K562 (cell line): Measurements from ENCODE around the gene CPM. TPM values are rescaled to one million over a fixed set of nuclear protein-coding genes. Genes with fewer than 3 reads are reported as not detected.

Experiments used
- ATAC-seq: fragments of 200-7000 bp; cut with Tn5 transposase; 3 replicates; pipeline ENCODE4 v1.9.1; 2020; ENCODE audit warnings: moderate library complexity
- BruUV-seq: library from RNA; stranded (reverse); fragments of 400-500 nt; replicated peaks from 2 replicates; lab custom pipeline; 2021; lab: Mats Ljungman, UMichigan
- CTCF ChIA-PET: fragments of 300-600 bp; formaldehyde crosslinking; extraction: SDS; loops from one replicate; lab custom pipeline; 2021; ENCODE audit warnings: low intra/inter-chr PET ratio; lab: Yijun Ruan, JAX
- POLR2A ChIA-PET: fragments of 300-600, 350-650 bp; sonication (Branson Sonifier 250); formaldehyde crosslinking; extraction: SDS; loops from one replicate; lab custom pipeline; 2021; ENCODE audit warnings: antibody characterized with exemption, inconsistent platforms; lab: Yijun Ruan, JAX
- DNase-seq, 4 experiments: peaks; one replicate each; pipeline versions ENCODE4 v3.0.0 to v3.0.0-alpha.2; 2011 to 2018; ENCODE audit warnings: low spot score in 3 of 4, mixed read lengths in 3 of 4; ENCODE audit errors: extremely low read depth in 1 of 4
- FAIRE-seq: peaks from 2 replicates; lab custom pipeline; 2011; peaks lifted over from hg19 to GRCh38; lab: Jason Lieb, UNC
- H2AFZ ChIP-seq: 2 replicates; pipeline ENCODE4 v1.6.0; 2011; ENCODE audit warnings: low read depth, low read length, control low read depth, inconsistent platforms
- H3K27ac ChIP-seq: fragments of 200-600 bp; 3 replicates; pipeline ENCODE4 v1.8.0; 2011; ENCODE audit warnings: low read depth, mild to moderate bottlenecking, control low read depth, inconsistent platforms, low read length, moderate library complexity, mixed read lengths; ENCODE audit errors: extremely low read depth
- H3K27me3 ChIP-seq, 2 experiments: fragments of 300-600 bp in 1 of 2; 2 replicates in 1 of 2; 3 replicates in 1 of 2; pipeline versions ENCODE4 v1.6.0 to v1.8.0; 2011; ENCODE audit warnings: inconsistent platforms in 2 of 2, low read length in 2 of 2, mild to moderate bottlenecking in 1 of 2, mixed read lengths in 1 of 2, moderate library complexity in 1 of 2; ENCODE audit not compliant: control insufficient read depth in 2 of 2, insufficient read depth in 2 of 2
- H3K36me3 ChIP-seq: fragments of 300-600 bp; 3 replicates; pipeline ENCODE4 v1.8.0; 2011; ENCODE audit warnings: mild to moderate bottlenecking, low read length, inconsistent platforms; ENCODE audit not compliant: control insufficient read depth, insufficient read depth
- H3K4me1 ChIP-seq, 2 experiments: fragments of 200-600 bp in 1 of 2; replicated peaks in 1 of 2; 2 replicates in 1 of 2; 3 replicates in 1 of 2; pipeline versions ENCODE4 v1.5.1 to v1.8.0; 2011; ENCODE audit warnings: inconsistent platforms in 2 of 2, low read length in 2 of 2, mild to moderate bottlenecking in 1 of 2, mixed read lengths in 1 of 2, moderate library complexity in 1 of 2; ENCODE audit not compliant: control insufficient read depth in 2 of 2, insufficient read depth in 2 of 2
- H3K4me2 ChIP-seq: 2 replicates; pipeline ENCODE4 v1.6.1; 2011; ENCODE audit warnings: low read length, control low read depth, inconsistent platforms, mixed read lengths; ENCODE audit not compliant: insufficient read depth
- H3K4me3 ChIP-seq: fragments of 200-600 bp; sonication (generic), shearing (Covaris generic); 2 replicates; pipeline ENCODE4 v1.5.1; 2016; ENCODE audit warnings: control low read depth, inconsistent platforms
- H3K79me2 ChIP-seq: fragments of 200-600 bp; 3 replicates; pipeline ENCODE4 v1.8.0; 2011; ENCODE audit warnings: low read length, inconsistent platforms; ENCODE audit not compliant: control insufficient read depth, insufficient read depth
- H3K9ac ChIP-seq, 2 experiments: 2 replicates each; pipeline versions ENCODE4 v1.6.0 to v1.6.1; 2011; ENCODE audit warnings: low read depth in 2 of 2, low read length in 2 of 2, control low read depth in 1 of 2, inconsistent platforms in 1 of 2, mild to moderate bottlenecking in 1 of 2, mixed read lengths in 1 of 2; ENCODE audit not compliant: insufficient read depth in 1 of 2
- H3K9me1 ChIP-seq: one replicate; pipeline ENCODE4 v1.6.0; 2011; ENCODE audit warnings: inconsistent platforms, mild to moderate bottlenecking, low read length, moderate library complexity; ENCODE audit not compliant: control insufficient read depth, insufficient read depth
- H3K9me3 ChIP-seq: replicated peaks from 2 replicates; pipeline ENCODE4 v1.5.1; 2011; ENCODE audit warnings: low read depth, low read length, inconsistent platforms; ENCODE audit not compliant: control insufficient read depth, insufficient read depth
- H4K20me1 ChIP-seq: replicated peaks from 2 replicates; pipeline ENCODE4 v1.6.1; 2011; ENCODE audit warnings: low read length, inconsistent platforms, mixed read lengths; ENCODE audit not compliant: control insufficient read depth, insufficient read depth
- CXXC5 ChIP-seq: fragments of 250-450 bp; sonication (Bioruptor Pico); IDR thresholded peaks from 2 replicates; pipeline ENCODE4 v1.8.0; 2022; ENCODE audit warnings: inconsistent platforms, mild to moderate bottlenecking, moderate library complexity
- RBM14 ChIP-seq: fragments of 200-400 bp; formaldehyde crosslinking; IDR thresholded peaks from 2 replicates; pipeline ENCODE4 v1.6.1; 2018; ENCODE audit warnings: low read depth, mild to moderate bottlenecking, low read length, moderate library complexity, borderline replicate concordance; ENCODE audit not compliant: insufficient read depth
- TCF3 ChIP-seq: sonication (generic); formaldehyde crosslinking; IDR thresholded peaks from 2 replicates; pipeline ENCODE4 v1.4.0; 2020; ENCODE audit warnings: mild to moderate bottlenecking, missing genetic modification reagents
- TCF7L2 ChIP-seq: fragments of 150-350 bp; IDR thresholded peaks from 2 replicates; pipeline ENCODE4 v1.6.1; 2016; ENCODE audit warnings: low read depth, mild to moderate bottlenecking, low read length, moderate library complexity
- ZNF165 ChIP-seq: fragments of 250-450 bp; sonication (Bioruptor Pico); IDR thresholded peaks from 2 replicates; pipeline ENCODE4 v1.4.0; 2020; ENCODE audit warnings: borderline replicate concordance
- WGBS: fragments of 100-300 bp; shearing (Covaris generic); methylation state at CpG from one replicate; pipeline ENCODE4 v1.1.6; 2016; ENCODE audit warnings: low coverage, mixed read lengths; ENCODE audit not compliant: insufficient coverage; ENCODE audit errors: missing lambda C conversion rate; 5-methylcytosine and 5-hydroxymethylcytosine counted together
- in situ Hi-C: fragments of 300-500 bp; cut with MboI; formaldehyde crosslinking; loops from 4 replicates; pipeline ENCODE4 v1.15.0; 2018; ENCODE audit warnings: inconsistent platforms, mixed read lengths
- intact Hi-C: fragments of 100-400 bp; cut with micrococcal nuclease; formaldehyde crosslinking; loops from 2 replicates; pipeline ENCODE4 v1.14.2; 2022
- polyA plus RNA-seq, 8 experiments: library from polyadenylated mRNA; depleted of rRNA in 4 of 8; stranded (reverse) in 5 of 8; unstranded in 3 of 8; fragments of >200 nt; fragmentation: Nextera tagmentation in 2 of 8; fragmentation: Illumina TruSeq in 1 of 8; extraction: Ambion mirVana in 2 of 8; extraction: Trizol in 1 of 8; gene quantifications; 2 replicates each; pipeline versions ENCODE4 v1.2.1 to v1.2.3, GENCODE V29; 2011 to 2014; ENCODE audit warnings: inconsistent platforms in 1 of 8, missing spikeins in 1 of 8
- total RNA-seq, 7 experiments: library from RNA; depleted of rRNA in 6 of 7; stranded (reverse); fragments of >200 nt in 6 of 7; fragmentation: Illumina TruSeq in 2 of 7; extraction: Trizol in 2 of 7; gene quantifications; 2 replicates each; pipeline versions ENCODE4 v1.2.1 to v1.2.3, GENCODE V29; 2011 to 2021; ENCODE audit warnings: low replicate concordance in 1 of 7
- TF ChIP-seq, protein P1 (sequence below): fragments of 450-650 bp; IDR thresholded peaks from one replicate; pipeline ENCODE4 v1.6.1; 2018; ENCODE audit warnings: mild to moderate bottlenecking, moderate library complexity; ENCODE audit not compliant: partially characterized antibody

Gene CPM
- total and polyA plus RNA-seq, 9 of the 15 experiments (the other 6 are each of a cell fraction or from before 2014, with no cell fraction given): 0.31 TPM; not detected in 8

DNA sequence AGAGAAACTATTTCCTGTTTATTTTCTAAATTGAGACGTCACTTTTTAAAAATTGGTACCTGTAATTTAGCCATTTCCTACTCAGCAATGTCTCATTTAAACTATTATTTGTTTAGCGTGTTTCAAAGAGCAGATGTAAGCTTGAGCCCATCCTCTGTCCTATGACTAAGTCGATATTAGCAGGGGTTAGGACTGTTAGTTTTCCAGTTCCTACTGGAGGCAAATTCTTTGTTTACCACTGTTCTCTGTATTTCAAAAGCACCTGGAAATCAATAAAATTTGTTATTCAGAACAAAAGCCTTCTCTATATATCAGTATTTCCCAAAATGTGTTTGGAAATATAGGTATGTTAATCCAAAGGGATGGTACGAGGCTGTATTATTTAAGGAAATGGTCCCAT lies 82.6 kb downstream of the CPM start:
- ATAC-seq (no peak), FAIRE-seq (no peak)
- H3K4me3 ChIP-seq: no peak overlapping the region
- H3K36me3 ChIP-seq: no peaks in the 10 kb centered on the region
- BruUV-seq: no TSS peak
- no peaks in the 10 kb centered on the region for H3K79me2 ChIP-seq
- no peaks in the 10 kb centered on the region for H3K9me3 ChIP-seq
- 10% methylated on average over 4 of the region's 4 CpGs for WGBS
- POLR2A ChIA-PET: no interaction called here
- peaks cover 6 to 11% of the 10 kb centered on the region in 2 experiments; a peak in 4 of 5 replicates for H3K27me3 ChIP-seq
- TF ChIP-seq CXXC5 (CRISPR knock-in tag) (no peak), RBM14 (no peak), TCF7L2 (no peak), TCF3 (CRISPR knock-in tag) (no peak), ZNF165 (CRISPR knock-in tag) (no peak)
- TF ChIP-seq, protein P1, sequence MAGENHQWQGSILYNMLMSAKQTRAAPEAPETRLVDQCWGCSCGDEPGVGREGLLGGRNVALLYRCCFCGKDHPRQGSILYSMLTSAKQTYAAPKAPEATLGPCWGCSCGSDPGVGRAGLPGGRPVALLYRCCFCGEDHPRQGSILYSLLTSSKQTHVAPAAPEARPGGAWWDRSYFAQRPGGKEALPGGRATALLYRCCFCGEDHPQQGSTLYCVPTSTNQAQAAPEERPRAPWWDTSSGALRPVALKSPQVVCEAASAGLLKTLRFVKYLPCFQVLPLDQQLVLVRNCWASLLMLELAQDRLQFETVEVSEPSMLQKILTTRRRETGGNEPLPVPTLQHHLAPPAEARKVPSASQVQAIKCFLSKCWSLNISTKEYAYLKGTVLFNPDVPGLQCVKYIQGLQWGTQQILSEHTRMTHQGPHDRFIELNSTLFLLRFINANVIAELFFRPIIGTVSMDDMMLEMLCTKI: no peak
- TF ChIP-seq, all 486 proteins: peak for 0
- no peaks in the 10 kb centered on the region for H3K9me1 ChIP-seq
- no peaks in the 10 kb centered on the region for H3K4me1 ChIP-seq
- CTCF ChIA-PET: interaction anchor here (0.7 kb wide), 1 partner anchor 91 kb away, joined by 3 read pairs; no protein-coding TSS in a partner anchor
- no peak overlapping the region for H3K27ac ChIP-seq
- H4K20me1 ChIP-seq: no peaks in the 10 kb centered on the region
- no peak overlapping the region for H3K9ac ChIP-seq
- H3K4me2 ChIP-seq: no peak overlapping the region
- intact Hi-C loops (no loop called here), in situ Hi-C loops (loop anchor here (25.0 kb wide), 1 partner anchor 212 kb away; no protein-coding TSS in a partner anchor)
- no peak overlapping the region for H2AFZ ChIP-seq
- no peak for DNase-seq
